ENCODE measurements around the gene IVD. TPM values are rescaled to one million over a fixed set of nuclear protein-coding genes. Genes with fewer than 3 reads are reported as not detected.

IVD gene
- total and polyA plus RNA-seq, 9 of the 15 experiments (the other 6 are each of a cell fraction or from before 2014, with no cell fraction given): 0.15 to 4.5 (median 2.4) TPM

GRCh38 chr15:40382580-40383456 lies 22.8 kb upstream of the IVD start, which contains the start of gene KNSTRN (continued):
- TF ChIP-seq, protein P1, sequence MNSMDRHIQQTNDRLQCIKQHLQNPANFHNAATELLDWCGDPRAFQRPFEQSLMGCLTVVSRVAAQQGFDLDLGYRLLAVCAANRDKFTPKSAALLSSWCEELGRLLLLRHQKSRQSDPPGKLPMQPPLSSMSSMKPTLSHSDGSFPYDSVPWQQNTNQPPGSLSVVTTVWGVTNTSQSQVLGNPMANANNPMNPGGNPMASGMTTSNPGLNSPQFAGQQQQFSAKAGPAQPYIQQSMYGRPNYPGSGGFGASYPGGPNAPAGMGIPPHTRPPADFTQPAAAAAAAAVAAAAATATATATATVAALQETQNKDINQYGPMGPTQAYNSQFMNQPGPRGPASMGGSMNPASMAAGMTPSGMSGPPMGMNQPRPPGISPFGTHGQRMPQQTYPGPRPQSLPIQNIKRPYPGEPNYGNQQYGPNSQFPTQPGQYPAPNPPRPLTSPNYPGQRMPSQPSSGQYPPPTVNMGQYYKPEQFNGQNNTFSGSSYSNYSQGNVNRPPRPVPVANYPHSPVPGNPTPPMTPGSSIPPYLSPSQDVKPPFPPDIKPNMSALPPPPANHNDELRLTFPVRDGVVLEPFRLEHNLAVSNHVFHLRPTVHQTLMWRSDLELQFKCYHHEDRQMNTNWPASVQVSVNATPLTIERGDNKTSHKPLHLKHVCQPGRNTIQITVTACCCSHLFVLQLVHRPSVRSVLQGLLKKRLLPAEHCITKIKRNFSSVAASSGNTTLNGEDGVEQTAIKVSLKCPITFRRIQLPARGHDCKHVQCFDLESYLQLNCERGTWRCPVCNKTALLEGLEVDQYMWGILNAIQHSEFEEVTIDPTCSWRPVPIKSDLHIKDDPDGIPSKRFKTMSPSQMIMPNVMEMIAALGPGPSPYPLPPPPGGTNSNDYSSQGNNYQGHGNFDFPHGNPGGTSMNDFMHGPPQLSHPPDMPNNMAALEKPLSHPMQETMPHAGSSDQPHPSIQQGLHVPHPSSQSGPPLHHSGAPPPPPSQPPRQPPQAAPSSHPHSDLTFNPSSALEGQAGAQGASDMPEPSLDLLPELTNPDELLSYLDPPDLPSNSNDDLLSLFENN (IDR thresholded peaks at IDR 0.05; ENCODE audit: low read depth in 2 of 2, low read length in 2 of 2): no peak
- TF ChIP-seq RBM39 (optimal IDR thresholded peaks at IDR 0.05; ENCODE audit: low read depth, low read length) (no peak), JUNB (CRISPR knock-in tag; conservative IDR thresholded peaks at IDR 0.05) (no peak), BHLHE40 (IDR thresholded peaks at IDR 0.05; ENCODE audit: low read length) (no peak), TARDBP (IDR thresholded peaks at IDR 0.05) (no peak)

DNA sequence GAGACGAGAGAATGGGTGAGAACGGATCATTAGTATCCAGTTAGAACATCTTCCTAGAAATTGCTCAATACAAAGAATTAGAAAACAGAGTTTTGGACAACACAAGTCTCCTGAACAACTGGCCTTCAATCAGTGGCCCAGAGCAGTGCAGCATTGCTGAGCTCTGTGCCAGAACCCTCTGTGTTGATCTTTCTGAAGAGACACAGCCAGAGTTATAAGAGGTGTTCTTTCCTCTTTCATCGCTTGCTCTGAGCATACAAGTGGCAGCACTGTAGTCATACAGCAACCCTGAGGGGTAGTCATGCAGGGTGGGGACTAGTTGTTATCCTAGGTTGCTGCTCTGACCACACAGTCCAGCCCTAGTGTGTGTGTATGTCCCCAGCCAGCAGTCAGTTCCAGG lies 19.1 kb upstream of the IVD start:
- Histone ChIP-seq H3K27me3 (ENCODE audit: control insufficient read depth in 2 of 2, insufficient read depth in 2 of 2, low read length in 2 of 2) (no peaks in the 10 kb centered on the region), H3K4me2 (ENCODE audit: insufficient read depth, low read length) (no peak overlapping the region), H4K20me1 (replicated peaks; ENCODE audit: control insufficient read depth, insufficient read depth, low read length) (no peaks in the 10 kb centered on the region), H3K79me2 (ENCODE audit: control insufficient read depth, insufficient read depth, low read length) (peaks cover 31% of the 10 kb centered on the region), H3K27ac (ENCODE audit: extremely low read depth, low read depth, low read length) (no peak overlapping the region), H3K9ac (ENCODE audit: insufficient read depth in 1 of 2, low read depth in 2 of 2, low read length in 2 of 2) (no peak overlapping the region), H3K36me3 (ENCODE audit: control insufficient read depth, insufficient read depth, low read length) (peaks cover 69% of the 10 kb centered on the region), H2AFZ (ENCODE audit: low read depth, low read length) (no peak overlapping the region), H3K4me1 (replicated peaks in 1 of 2; ENCODE audit: control insufficient read depth in 2 of 2, insufficient read depth in 2 of 2, low read length in 2 of 2) (peaks cover 11 to 23% of the 10 kb centered on the region in 2 experiments; a peak in 4 of 5 replicates), H3K9me1 (ENCODE audit: control insufficient read depth, insufficient read depth, low read length) (peaks cover 5% of the 10 kb centered on the region), H3K4me3 (no peak overlapping the region), H3K9me3 (replicated peaks; ENCODE audit: control insufficient read depth, insufficient read depth, low read depth, low read length) (no peaks in the 10 kb centered on the region)
- DNase-seq (ENCODE audit: extremely low read depth in 1 of 4, low spot score in 3 of 4) (no peak), FAIRE-seq (no peak), ATAC-seq (no peak)
- in situ Hi-C loops (cut with MboI) (no loop called here), intact Hi-C loops (cut with micrococcal nuclease) (no loop called here)
- WGBS (ENCODE audit: insufficient coverage, low coverage, missing lambda C conversion rate): 96% methylated on average over 3 of the region's 3 CpGs
- POLR2A ChIA-PET: interaction anchor here (0.6 kb wide), 1 partner anchor 20 kb away, joined by 3 read pairs; no protein-coding TSS in a partner anchor
- CTCF ChIA-PET (ENCODE audit: low intra/inter-chr PET ratio): no interaction called here
- no TSS peak for BruUV-seq (replicated peaks)
- TF ChIP-seq, protein P2, sequence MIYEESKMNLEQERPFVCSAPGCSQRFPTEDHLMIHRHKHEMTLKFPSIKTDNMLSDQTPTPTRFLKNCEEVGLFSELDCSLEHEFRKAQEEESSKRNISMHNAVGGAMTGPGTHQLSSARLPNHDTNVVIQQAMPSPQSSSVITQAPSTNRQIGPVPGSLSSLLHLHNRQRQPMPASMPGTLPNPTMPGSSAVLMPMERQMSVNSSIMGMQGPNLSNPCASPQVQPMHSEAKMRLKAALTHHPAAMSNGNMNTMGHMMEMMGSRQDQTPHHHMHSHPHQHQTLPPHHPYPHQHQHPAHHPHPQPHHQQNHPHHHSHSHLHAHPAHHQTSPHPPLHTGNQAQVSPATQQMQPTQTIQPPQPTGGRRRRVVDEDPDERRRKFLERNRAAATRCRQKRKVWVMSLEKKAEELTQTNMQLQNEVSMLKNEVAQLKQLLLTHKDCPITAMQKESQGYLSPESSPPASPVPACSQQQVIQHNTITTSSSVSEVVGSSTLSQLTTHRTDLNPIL (CRISPR knock-in tag; IDR thresholded peaks at IDR 0.05): no peak
- TF ChIP-seq SMARCA5 (IDR thresholded peaks at IDR 0.05) (no peak), ZFP30 (CRISPR knock-in tag; IDR thresholded peaks at IDR 0.05; ENCODE audit: borderline replicate concordance) (no peak), ETS1 (conservative IDR thresholded peaks at IDR 0.05; ENCODE audit: control insufficient read depth, low read depth, low read length) (no peak), SMARCA4 (IDR thresholded peaks at IDR 0.05) (no peak)
